ENCODE measurements around the gene SLC24A3.

The SLC24A3 gene

GRCh38 chr20:19482726-19483125, 270.3 kb downstream of the SLC24A3 start:
- H3K9ac ChIP-seq (ENCODE audit: low read depth in 1 of 2, low read length in 2 of 2): no peak overlapping the region
- no peaks in the 10 kb centered on the region for H3K36me3 ChIP-seq (ENCODE audit: control insufficient read depth in 2 of 2, insufficient read depth in 2 of 2, low read length in 2 of 2)
- no peak overlapping the region for H3K27ac ChIP-seq (ENCODE audit: low read depth in 2 of 2, low read length in 2 of 2)
- no peak overlapping the region for H3K4me3 ChIP-seq (ENCODE audit: low read length in 2 of 2)
- H3K27me3 ChIP-seq (ENCODE audit: control insufficient read depth in 2 of 2, insufficient read depth in 2 of 2, low read length in 2 of 2): no peaks in the 10 kb centered on the region
- no peaks in the 10 kb centered on the region for H3K9me3 ChIP-seq (ENCODE audit: control insufficient read depth in 2 of 2, low read length in 2 of 2)
- H3K4me1 ChIP-seq (ENCODE audit: control insufficient read depth in 2 of 2, insufficient read depth in 2 of 2, low read length in 2 of 2): no peaks in the 10 kb centered on the region

- Histone ChIP-seq H3K9me3 (ENCODE audit: control insufficient read depth in 2 of 2, low read length in 2 of 2) (no peaks in the 10 kb centered on the region), H3K27ac (ENCODE audit: low read depth in 2 of 2, low read length in 2 of 2) (no peak overlapping the region), H3K9ac (ENCODE audit: low read depth in 1 of 2, low read length in 2 of 2) (no peak overlapping the region), H3K4me3 (ENCODE audit: low read length in 2 of 2) (no peak overlapping the region), H3K4me1 (ENCODE audit: control insufficient read depth in 2 of 2, insufficient read depth in 2 of 2, low read length in 2 of 2) (no peaks in the 10 kb centered on the region), H3K36me3 (ENCODE audit: control insufficient read depth in 2 of 2, insufficient read depth in 2 of 2, low read length in 2 of 2) (no peaks in the 10 kb centered on the region), H3K27me3 (ENCODE audit: control insufficient read depth in 2 of 2, insufficient read depth in 2 of 2, low read length in 2 of 2) (no peaks in the 10 kb centered on the region)
These were observed 270.9 kb downstream of the SLC24A3 start for GRCh38 chr20:19483309-19483708.

- Histone ChIP-seq H3K4me3 (ENCODE audit: low read length in 2 of 2) (no peak overlapping the region), H3K9ac (ENCODE audit: low read depth in 1 of 2, low read length in 2 of 2) (no peak overlapping the region), H3K27ac (ENCODE audit: low read depth in 2 of 2, low read length in 2 of 2) (no peak overlapping the region), H3K27me3 (ENCODE audit: control insufficient read depth in 2 of 2, insufficient read depth in 2 of 2, low read length in 2 of 2) (no peaks in the 10 kb centered on the region), H3K9me3 (ENCODE audit: control insufficient read depth in 2 of 2, low read length in 2 of 2) (no peaks in the 10 kb centered on the region), H3K4me1 (ENCODE audit: control insufficient read depth in 2 of 2, insufficient read depth in 2 of 2, low read length in 2 of 2) (no peaks in the 10 kb centered on the region), H3K36me3 (ENCODE audit: control insufficient read depth in 2 of 2, insufficient read depth in 2 of 2, low read length in 2 of 2) (no peaks in the 10 kb centered on the region)
These were observed 274.0 kb downstream of the SLC24A3 start for GRCh38 chr20:19486446-19486845.

- no peaks in the 10 kb centered on the region for H3K4me1 ChIP-seq (ENCODE audit: control insufficient read depth in 2 of 2, insufficient read depth in 2 of 2, low read length in 2 of 2)
- H3K9ac ChIP-seq (ENCODE audit: low read depth in 1 of 2, low read length in 2 of 2): no peak overlapping the region
- no peak overlapping the region for H3K27ac ChIP-seq (ENCODE audit: low read depth in 2 of 2, low read length in 2 of 2)
- H3K4me3 ChIP-seq (ENCODE audit: low read length in 2 of 2): no peak overlapping the region
- no peaks in the 10 kb centered on the region for H3K9me3 ChIP-seq (ENCODE audit: control insufficient read depth in 2 of 2, low read length in 2 of 2)
- no peaks in the 10 kb centered on the region for H3K36me3 ChIP-seq (ENCODE audit: control insufficient read depth in 2 of 2, insufficient read depth in 2 of 2, low read length in 2 of 2)
- no peaks in the 10 kb centered on the region for H3K27me3 ChIP-seq (ENCODE audit: control insufficient read depth in 2 of 2, insufficient read depth in 2 of 2, low read length in 2 of 2)
These were observed 275.0 kb downstream of the SLC24A3 start for GRCh38 chr20:19487420-19487819.

GRCh38 chr20:19491241-19491640, 278.8 kb downstream of the SLC24A3 start:
- Histone ChIP-seq H3K27ac (ENCODE audit: low read depth in 2 of 2, low read length in 2 of 2) (no peak overlapping the region), H3K9me3 (ENCODE audit: control insufficient read depth in 2 of 2, low read length in 2 of 2) (no peaks in the 10 kb centered on the region), H3K4me1 (ENCODE audit: control insufficient read depth in 2 of 2, insufficient read depth in 2 of 2, low read length in 2 of 2) (no peaks in the 10 kb centered on the region), H3K9ac (ENCODE audit: low read depth in 1 of 2, low read length in 2 of 2) (no peak overlapping the region), H3K4me3 (ENCODE audit: low read length in 2 of 2) (no peak overlapping the region), H3K36me3 (ENCODE audit: control insufficient read depth in 2 of 2, insufficient read depth in 2 of 2, low read length in 2 of 2) (no peaks in the 10 kb centered on the region), H3K27me3 (ENCODE audit: control insufficient read depth in 2 of 2, insufficient read depth in 2 of 2, low read length in 2 of 2) (no peaks in the 10 kb centered on the region)

GRCh38 chr20:19492116-19492515, 279.7 kb downstream of the SLC24A3 start:
- no peaks in the 10 kb centered on the region for H3K4me1 ChIP-seq (ENCODE audit: control insufficient read depth in 2 of 2, insufficient read depth in 2 of 2, low read length in 2 of 2)
- no peak overlapping the region for H3K4me3 ChIP-seq (ENCODE audit: low read length in 2 of 2)
- no peaks in the 10 kb centered on the region for H3K9me3 ChIP-seq (ENCODE audit: control insufficient read depth in 2 of 2, low read length in 2 of 2)
- H3K9ac ChIP-seq (ENCODE audit: low read depth in 1 of 2, low read length in 2 of 2): no peak overlapping the region
- no peaks in the 10 kb centered on the region for H3K36me3 ChIP-seq (ENCODE audit: control insufficient read depth in 2 of 2, insufficient read depth in 2 of 2, low read length in 2 of 2)
- H3K27me3 ChIP-seq (ENCODE audit: control insufficient read depth in 2 of 2, insufficient read depth in 2 of 2, low read length in 2 of 2): no peaks in the 10 kb centered on the region
- no peak overlapping the region for H3K27ac ChIP-seq (ENCODE audit: low read depth in 2 of 2, low read length in 2 of 2)

GRCh38 chr20:19492687-19493336, 280.4 kb downstream of the SLC24A3 start:
- Histone ChIP-seq H3K9me3 (ENCODE audit: control insufficient read depth in 2 of 2, low read length in 2 of 2) (no peaks in the 10 kb centered on the region), H3K36me3 (ENCODE audit: control insufficient read depth in 2 of 2, insufficient read depth in 2 of 2, low read length in 2 of 2) (no peaks in the 10 kb centered on the region), H3K9ac (ENCODE audit: low read depth in 1 of 2, low read length in 2 of 2) (no peak overlapping the region), H3K27ac (ENCODE audit: low read depth in 2 of 2, low read length in 2 of 2) (no peak overlapping the region), H3K27me3 (ENCODE audit: control insufficient read depth in 2 of 2, insufficient read depth in 2 of 2, low read length in 2 of 2) (no peaks in the 10 kb centered on the region), H3K4me1 (ENCODE audit: control insufficient read depth in 2 of 2, insufficient read depth in 2 of 2, low read length in 2 of 2) (no peaks in the 10 kb centered on the region), H3K4me3 (ENCODE audit: low read length in 2 of 2) (no peak overlapping the region)

GRCh38 chr20:19493794-19494495, 281.5 kb downstream of the SLC24A3 start:
- Histone ChIP-seq H3K27ac (ENCODE audit: low read depth in 2 of 2, low read length in 2 of 2) (no peak overlapping the region), H3K36me3 (ENCODE audit: control insufficient read depth in 2 of 2, insufficient read depth in 2 of 2, low read length in 2 of 2) (no peaks in the 10 kb centered on the region), H3K9me3 (ENCODE audit: control insufficient read depth in 2 of 2, low read length in 2 of 2) (no peaks in the 10 kb centered on the region), H3K4me3 (ENCODE audit: low read length in 2 of 2) (no peak overlapping the region), H3K27me3 (ENCODE audit: control insufficient read depth in 2 of 2, insufficient read depth in 2 of 2, low read length in 2 of 2) (no peaks in the 10 kb centered on the region), H3K9ac (ENCODE audit: low read depth in 1 of 2, low read length in 2 of 2) (no peak overlapping the region), H3K4me1 (ENCODE audit: control insufficient read depth in 2 of 2, insufficient read depth in 2 of 2, low read length in 2 of 2) (no peaks in the 10 kb centered on the region)

- H3K27ac ChIP-seq (ENCODE audit: low read depth in 2 of 2, low read length in 2 of 2): no peak overlapping the region
- H3K9ac ChIP-seq (ENCODE audit: low read depth in 1 of 2, low read length in 2 of 2): no peak overlapping the region
- H3K27me3 ChIP-seq (ENCODE audit: control insufficient read depth in 2 of 2, insufficient read depth in 2 of 2, low read length in 2 of 2): no peaks in the 10 kb centered on the region
- no peaks in the 10 kb centered on the region for H3K9me3 ChIP-seq (ENCODE audit: control insufficient read depth in 2 of 2, low read length in 2 of 2)
- no peaks in the 10 kb centered on the region for H3K4me1 ChIP-seq (ENCODE audit: control insufficient read depth in 2 of 2, insufficient read depth in 2 of 2, low read length in 2 of 2)
- H3K4me3 ChIP-seq (ENCODE audit: low read length in 2 of 2): no peak overlapping the region
- no peaks in the 10 kb centered on the region for H3K36me3 ChIP-seq (ENCODE audit: control insufficient read depth in 2 of 2, insufficient read depth in 2 of 2, low read length in 2 of 2)
These were observed 283.7 kb downstream of the SLC24A3 start for GRCh38 chr20:19495905-19496703.

- Histone ChIP-seq H3K9ac (ENCODE audit: low read depth in 1 of 2, low read length in 2 of 2) (no peak overlapping the region), H3K4me1 (ENCODE audit: control insufficient read depth in 2 of 2, insufficient read depth in 2 of 2, low read length in 2 of 2) (no peaks in the 10 kb centered on the region), H3K9me3 (ENCODE audit: control insufficient read depth in 2 of 2, low read length in 2 of 2) (no peaks in the 10 kb centered on the region), H3K27ac (ENCODE audit: low read depth in 2 of 2, low read length in 2 of 2) (no peak overlapping the region), H3K36me3 (ENCODE audit: control insufficient read depth in 2 of 2, insufficient read depth in 2 of 2, low read length in 2 of 2) (no peaks in the 10 kb centered on the region), H3K4me3 (ENCODE audit: low read length in 2 of 2) (no peak overlapping the region), H3K27me3 (ENCODE audit: control insufficient read depth in 2 of 2, insufficient read depth in 2 of 2, low read length in 2 of 2) (no peaks in the 10 kb centered on the region)
These were observed 284.6 kb downstream of the SLC24A3 start for GRCh38 chr20:19497064-19497463.
